Skeletal muscle tissue (tissue), 4 donors: ENCODE measurements around the gene MAGI1. TPM values are rescaled to one million over a fixed set of nuclear protein-coding genes. Genes with fewer than 3 reads are reported as not detected.
A peak's percentile ranks its signal among the peaks of the same experiment; 100 is the strongest.

Experiments used
- H3K27ac ChIP-seq: one replicate; pipeline ENCODE4 v1.7.0; 2013; ENCODE audit warnings: mild to moderate bottlenecking, low read depth, low read length, inconsistent platforms
- H3K27me3 ChIP-seq, 3 donors: one replicate each; pipeline ENCODE4 v1.7.0; 2013; ENCODE audit warnings: low read length in 3 of 3; ENCODE audit not compliant: control insufficient read depth in 3 of 3, insufficient read depth in 3 of 3
- H3K36me3 ChIP-seq, 3 donors: one replicate each; pipeline ENCODE4 v1.7.0; 2013; ENCODE audit warnings: low read length in 3 of 3; ENCODE audit not compliant: control insufficient read depth in 3 of 3, insufficient read depth in 3 of 3
- H3K4me1 ChIP-seq, 3 donors: one replicate each; pipeline ENCODE4 v1.7.0; 2013; ENCODE audit warnings: low read length in 3 of 3, mild to moderate bottlenecking in 3 of 3; ENCODE audit not compliant: control insufficient read depth in 3 of 3, insufficient read depth in 3 of 3
- H3K4me3 ChIP-seq, 3 donors: one replicate each; pipeline ENCODE4 v1.7.0; 2013; ENCODE audit warnings: low read length in 3 of 3
- H3K9ac ChIP-seq, 3 donors: one replicate each; pipeline ENCODE4 v1.7.0; 2013; ENCODE audit warnings: low read length in 3 of 3, mild to moderate bottlenecking in 3 of 3, moderate library complexity in 2 of 3, low read depth in 1 of 3
- H3K9me3 ChIP-seq, 3 donors: one replicate each; pipeline ENCODE4 v1.7.0; 2013; ENCODE audit warnings: low read length in 3 of 3; ENCODE audit not compliant: control insufficient read depth in 3 of 3
- total RNA-seq: library from RNA; depleted of rRNA; stranded (reverse); fragments of >200 nt; gene quantifications from one replicate; pipeline ENCODE4 v1.2.3, GENCODE V29; 2014
- donor health status: Osteomylitis.

MAGI1 gene
- total RNA-seq, 1 donor from 2014 or later: 23.5 TPM

DNA sequence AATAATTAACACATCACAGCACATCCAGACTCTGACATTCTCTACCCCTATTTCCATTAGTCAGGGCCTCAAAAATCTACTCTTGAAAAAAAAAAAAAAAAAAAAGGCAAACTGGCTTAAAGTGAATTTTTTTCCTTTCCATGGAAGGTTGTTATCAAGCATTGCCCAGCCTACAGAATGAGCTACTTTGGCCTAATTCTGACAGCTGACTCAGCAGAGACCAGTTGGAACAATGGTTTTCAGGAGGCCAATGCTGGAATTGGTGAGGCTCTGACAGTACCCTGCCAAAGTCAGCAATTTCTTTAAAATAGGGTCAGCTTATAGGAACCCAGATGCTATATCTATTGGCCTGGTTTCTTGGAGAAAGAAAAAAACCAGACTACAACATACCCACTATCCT is 454.7 kb downstream of the MAGI1 start:
- Histone ChIP-seq H3K27ac (no peak overlapping the region), H3K27me3 (no peaks in the 10 kb centered on the region), H3K9me3 (no peaks in the 10 kb centered on the region), H3K4me1 (peaks cover 0 to 8% (median 2%) of the 10 kb centered on the region in 3 donors), H3K36me3 (no peaks in the 10 kb centered on the region), H3K9ac (no peak overlapping the region), H3K4me3 (no peak overlapping the region)

DNA sequence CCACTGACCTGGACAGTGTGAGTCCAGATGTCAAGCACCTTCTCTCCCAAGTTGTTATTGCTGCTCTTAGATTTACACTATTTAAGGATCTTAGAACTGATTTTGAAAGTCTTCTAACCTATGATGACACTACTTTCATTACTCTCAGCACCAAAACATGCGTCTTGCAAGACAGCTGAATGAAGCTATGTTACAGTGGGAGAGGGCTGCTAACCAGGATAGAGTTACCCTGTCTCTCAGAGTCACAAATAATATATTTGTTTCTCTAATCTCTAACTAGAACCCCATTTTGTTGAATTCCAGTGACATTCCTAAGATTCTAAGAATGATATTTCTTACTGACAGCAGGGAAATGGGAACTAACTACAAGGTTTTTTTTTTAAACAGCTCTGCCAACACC is 455.5 kb downstream of the MAGI1 start:
- Histone ChIP-seq H3K4me1 (peaks cover 0 to 8% (median 2%) of the 10 kb centered on the region in 3 donors), H3K9me3 (no peaks in the 10 kb centered on the region), H3K36me3 (no peaks in the 10 kb centered on the region), H3K4me3 (no peak overlapping the region), H3K9ac (no peak overlapping the region), H3K27me3 (no peaks in the 10 kb centered on the region), H3K27ac (no peak overlapping the region)

DNA sequence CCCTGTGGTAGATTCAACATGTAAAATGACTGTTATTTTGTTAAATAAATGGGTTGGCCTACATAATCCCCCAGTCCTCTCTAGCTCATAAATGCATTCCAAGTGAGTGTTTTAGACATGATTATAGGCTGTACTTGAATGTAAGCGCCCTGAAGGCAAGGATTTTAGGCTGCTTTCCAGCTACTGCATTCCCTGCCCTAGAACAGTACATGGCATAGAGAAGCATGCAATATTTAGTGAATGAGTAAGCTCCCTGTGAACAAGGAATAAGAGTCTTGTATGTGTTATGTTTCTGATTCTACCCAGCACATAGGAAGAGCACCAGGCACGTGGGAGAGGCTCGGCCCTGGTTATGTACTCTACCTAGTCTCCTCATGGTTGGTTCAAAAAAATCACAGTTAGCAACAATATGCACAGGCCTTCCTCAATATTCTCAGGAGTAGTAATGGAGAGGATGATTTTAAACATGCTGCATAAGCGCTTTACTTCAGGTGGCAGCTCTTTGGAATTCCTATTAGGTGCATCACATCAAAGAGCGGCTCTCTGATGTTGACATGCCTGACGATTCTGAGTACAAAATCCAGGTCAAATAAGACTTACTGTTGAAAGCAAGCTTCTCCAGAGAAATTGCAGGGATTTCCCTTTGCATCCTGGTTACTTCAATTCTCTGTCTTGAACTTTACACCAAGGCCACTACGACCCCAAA is 456.6 kb downstream of the MAGI1 start:
- H3K4me1 ChIP-seq: peaks cover 0 to 12% (median 2%) of the 10 kb centered on the region in 3 donors
- H3K9ac ChIP-seq: no peak overlapping the region
- H3K27ac ChIP-seq: no peak overlapping the region
- H3K9me3 ChIP-seq: no peaks in the 10 kb centered on the region
- H3K36me3 ChIP-seq: no peaks in the 10 kb centered on the region
- no peak overlapping the region for H3K4me3 ChIP-seq
- H3K27me3 ChIP-seq: no peaks in the 10 kb centered on the region

DNA sequence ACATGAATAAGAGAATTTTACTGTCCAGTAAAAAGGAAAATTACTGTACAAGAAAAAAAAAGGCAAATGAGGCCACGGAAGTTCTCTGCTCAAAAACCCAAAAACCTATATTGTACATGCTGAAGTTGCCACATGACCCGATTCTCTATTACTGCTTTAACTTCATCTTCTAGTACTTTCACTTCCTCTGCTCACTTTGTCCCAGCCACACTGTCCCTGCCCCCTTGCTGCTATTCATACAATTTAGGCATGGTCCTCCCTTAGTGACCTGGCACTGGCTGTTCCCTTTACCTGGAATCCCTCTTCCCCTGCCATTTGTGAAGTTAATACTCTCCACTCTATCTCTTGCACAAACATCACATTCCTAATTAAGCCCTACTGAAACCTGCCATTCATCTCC is 457.4 kb downstream of the MAGI1 start:
- no peaks in the 10 kb centered on the region for H3K9me3 ChIP-seq
- H3K36me3 ChIP-seq: no peaks in the 10 kb centered on the region
- no peak overlapping the region for H3K9ac ChIP-seq
- H3K27ac ChIP-seq: no peak overlapping the region
- H3K4me3 ChIP-seq: no peak overlapping the region
- peaks cover 0 to 16% (median 2%) of the 10 kb centered on the region in 3 donors for H3K4me1 ChIP-seq
- no peaks in the 10 kb centered on the region for H3K27me3 ChIP-seq

DNA sequence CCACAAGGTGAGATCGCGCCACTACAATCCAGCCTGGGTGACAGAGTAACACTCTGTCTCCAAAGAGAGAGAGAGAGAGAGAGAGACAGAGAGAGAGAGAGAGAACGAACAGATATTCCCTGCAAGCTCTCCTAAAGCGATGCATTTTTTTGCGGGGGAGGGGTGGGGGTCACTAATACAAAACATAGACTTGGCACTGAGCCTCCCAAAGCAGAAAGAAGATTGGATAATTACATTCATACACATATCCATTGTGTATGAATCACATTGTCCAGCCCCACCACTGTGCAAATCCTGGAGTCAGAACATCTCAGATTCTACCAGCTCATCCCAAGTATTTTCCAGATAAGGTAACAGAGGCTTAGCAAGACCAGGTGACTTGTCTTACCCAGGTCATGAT is 459.9 kb downstream of the MAGI1 start:
- Histone ChIP-seq H3K27me3 (no peaks in the 10 kb centered on the region), H3K9ac (no peak overlapping the region), H3K36me3 (no peaks in the 10 kb centered on the region), H3K4me1 (peaks cover 0 to 10% (median 2%) of the 10 kb centered on the region in 3 donors), H3K9me3 (no peaks in the 10 kb centered on the region), H3K4me3 (no peak overlapping the region), H3K27ac (no peak overlapping the region)

DNA sequence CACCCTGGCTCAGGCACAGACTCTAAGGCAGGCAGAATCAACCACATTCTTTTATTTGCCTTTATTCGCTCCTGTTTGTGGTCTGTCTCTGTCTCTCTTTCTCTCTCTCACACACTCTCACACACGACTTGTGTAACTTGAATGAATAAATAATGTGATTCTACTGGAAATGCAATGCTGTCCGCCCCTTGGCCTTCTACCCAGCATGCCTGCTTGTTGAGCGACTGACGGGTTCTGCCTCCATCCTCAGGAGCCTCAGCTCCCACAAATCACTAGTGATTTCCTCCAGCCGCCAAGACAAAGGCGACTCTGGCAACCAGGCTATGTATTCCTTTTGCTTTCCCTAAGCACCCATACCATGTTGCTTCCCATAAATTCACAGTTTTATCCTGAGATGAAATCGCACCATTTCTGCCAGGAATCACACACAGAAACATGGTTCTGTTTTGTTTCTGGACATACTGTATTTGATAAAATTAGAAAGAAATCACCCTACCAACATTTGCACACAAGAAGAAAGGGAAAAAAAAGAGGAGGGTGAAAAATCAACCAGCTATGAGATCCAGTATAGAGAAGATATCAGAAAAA is 460.8 kb downstream of the MAGI1 start:
- H3K9ac ChIP-seq: no peak overlapping the region
- H3K4me3 ChIP-seq: no peak overlapping the region

DNA sequence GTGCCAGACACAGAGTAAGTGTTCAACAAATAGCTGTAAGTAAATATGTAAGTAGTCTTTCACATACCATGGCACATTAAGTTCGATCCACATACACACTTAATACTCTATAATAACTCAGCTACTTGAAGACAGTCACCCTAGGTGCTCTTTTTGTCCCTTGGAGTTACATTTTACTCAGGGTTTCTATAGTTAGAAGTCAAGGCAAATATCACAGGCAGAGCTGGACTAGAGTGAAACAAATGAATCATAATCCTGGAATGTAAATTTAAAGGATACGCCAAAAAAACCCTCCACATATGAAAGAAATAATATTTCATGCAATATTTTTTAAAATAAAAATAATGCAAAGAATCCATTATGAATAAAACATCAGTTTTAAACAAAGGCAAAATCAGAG is 461.8 kb downstream of the MAGI1 start:
- Histone ChIP-seq H3K27ac (peak overlapping the region; percentile 21), H3K36me3 (no peaks in the 10 kb centered on the region), H3K9ac (no peak overlapping the region), H3K9me3 (no peaks in the 10 kb centered on the region), H3K4me3 (no peak overlapping the region), H3K27me3 (no peaks in the 10 kb centered on the region), H3K4me1 (peaks cover 0 to 10% (median 0%) of the 10 kb centered on the region in 3 donors)

More for the DNA sequence above, 460.8 kb downstream of the MAGI1 start:
- Histone ChIP-seq H3K27me3 (no peaks in the 10 kb centered on the region), H3K9me3 (no peaks in the 10 kb centered on the region), H3K27ac (no peak overlapping the region), H3K36me3 (no peaks in the 10 kb centered on the region), H3K4me1 (peaks cover 0 to 10% (median 2%) of the 10 kb centered on the region in 3 donors)

DNA sequence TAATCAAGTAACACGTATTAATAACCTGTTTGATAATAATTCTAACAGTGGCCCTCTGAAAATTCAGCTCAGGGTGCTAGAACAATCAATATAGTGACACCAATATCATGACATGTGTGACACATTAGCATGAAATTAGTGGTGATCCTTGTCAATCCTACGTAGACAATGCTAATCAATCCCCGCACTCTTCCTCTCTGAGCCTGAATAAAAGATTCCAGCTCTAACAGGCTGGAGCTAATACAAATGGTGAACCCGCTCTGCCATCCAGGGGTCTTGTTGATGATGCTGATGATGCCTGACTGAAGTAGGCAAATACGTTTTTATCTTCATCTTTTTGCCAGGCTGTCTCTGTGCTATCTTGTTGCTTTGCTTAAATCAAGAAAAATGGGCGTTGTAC is 462.5 kb downstream of the MAGI1 start:
- no peaks in the 10 kb centered on the region for H3K9me3 ChIP-seq
- H3K36me3 ChIP-seq: no peaks in the 10 kb centered on the region
- H3K4me1 ChIP-seq: peaks cover 0 to 10% (median 0%) of the 10 kb centered on the region in 3 donors
- H3K27me3 ChIP-seq: no peaks in the 10 kb centered on the region
- H3K4me3 ChIP-seq: no peak overlapping the region
- no peak overlapping the region for H3K9ac ChIP-seq
- H3K27ac ChIP-seq: no peak overlapping the region

DNA sequence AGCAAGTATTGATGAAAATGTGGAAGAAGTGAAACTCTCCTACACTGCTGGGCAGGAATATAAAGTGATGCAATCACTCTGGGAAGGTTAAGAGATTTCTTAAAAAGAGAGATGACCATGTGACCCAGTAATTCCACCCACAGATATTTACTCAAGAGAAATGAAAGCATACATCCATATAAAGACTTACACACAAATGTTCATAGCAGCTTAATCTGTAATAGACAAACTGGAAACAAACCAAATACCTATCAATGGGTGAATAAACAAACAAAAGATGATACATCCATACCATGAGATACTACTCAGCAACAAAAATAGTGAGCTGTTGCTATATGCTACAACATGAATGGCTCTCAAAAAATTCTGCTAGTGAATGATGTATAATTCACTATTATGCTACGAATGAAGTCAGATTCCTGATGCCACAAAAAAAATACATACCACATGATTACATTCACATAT is 463.3 kb downstream of the MAGI1 start:
- Histone ChIP-seq H3K9me3 (no peaks in the 10 kb centered on the region), H3K27me3 (no peaks in the 10 kb centered on the region), H3K4me3 (no peak overlapping the region), H3K9ac (no peak overlapping the region), H3K36me3 (no peaks in the 10 kb centered on the region), H3K4me1 (peaks cover 0 to 10% (median 0%) of the 10 kb centered on the region in 3 donors), H3K27ac (no peak overlapping the region)

DNA sequence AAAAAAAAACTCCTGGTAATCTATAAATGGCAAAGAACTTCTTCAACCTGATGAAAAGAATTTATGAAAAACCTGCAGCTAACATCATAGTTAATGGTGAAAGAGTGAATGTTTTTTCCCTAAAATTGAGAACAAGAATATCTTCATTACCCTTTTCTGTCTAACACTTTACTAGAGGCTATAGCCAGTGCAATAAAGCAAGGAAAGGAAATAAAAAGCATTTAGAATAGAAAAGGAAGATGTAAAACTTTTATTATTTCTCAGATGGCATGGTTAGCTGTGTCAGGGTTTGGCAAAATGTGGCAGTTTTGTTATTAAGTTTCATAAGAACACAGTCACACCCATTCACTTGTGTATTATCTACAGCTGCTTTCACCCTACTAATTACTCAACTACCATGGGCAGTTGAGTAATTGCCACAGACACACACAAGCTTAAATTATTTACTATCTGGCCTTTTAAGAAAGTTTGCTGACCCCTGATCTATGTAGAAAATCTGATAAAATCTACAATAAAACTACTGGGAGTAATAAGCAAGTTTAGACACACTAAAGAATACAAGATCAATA is 465.1 kb downstream of the MAGI1 start:
- Histone ChIP-seq H3K4me3 (no peak overlapping the region), H3K27ac (no peak overlapping the region), H3K27me3 (no peaks in the 10 kb centered on the region), H3K4me1 (peaks cover 0 to 12% (median 1%) of the 10 kb centered on the region in 3 donors), H3K9me3 (no peaks in the 10 kb centered on the region), H3K36me3 (no peaks in the 10 kb centered on the region), H3K9ac (no peak overlapping the region)
